ENCODE data around the gene ADAM19.
"Not testable (repeated sequence)": the region's sequence is repeated elsewhere in the genome, so short reads cannot be mapped to it uniquely, and the experiment has no call there.

Gene ADAM19

DNA sequence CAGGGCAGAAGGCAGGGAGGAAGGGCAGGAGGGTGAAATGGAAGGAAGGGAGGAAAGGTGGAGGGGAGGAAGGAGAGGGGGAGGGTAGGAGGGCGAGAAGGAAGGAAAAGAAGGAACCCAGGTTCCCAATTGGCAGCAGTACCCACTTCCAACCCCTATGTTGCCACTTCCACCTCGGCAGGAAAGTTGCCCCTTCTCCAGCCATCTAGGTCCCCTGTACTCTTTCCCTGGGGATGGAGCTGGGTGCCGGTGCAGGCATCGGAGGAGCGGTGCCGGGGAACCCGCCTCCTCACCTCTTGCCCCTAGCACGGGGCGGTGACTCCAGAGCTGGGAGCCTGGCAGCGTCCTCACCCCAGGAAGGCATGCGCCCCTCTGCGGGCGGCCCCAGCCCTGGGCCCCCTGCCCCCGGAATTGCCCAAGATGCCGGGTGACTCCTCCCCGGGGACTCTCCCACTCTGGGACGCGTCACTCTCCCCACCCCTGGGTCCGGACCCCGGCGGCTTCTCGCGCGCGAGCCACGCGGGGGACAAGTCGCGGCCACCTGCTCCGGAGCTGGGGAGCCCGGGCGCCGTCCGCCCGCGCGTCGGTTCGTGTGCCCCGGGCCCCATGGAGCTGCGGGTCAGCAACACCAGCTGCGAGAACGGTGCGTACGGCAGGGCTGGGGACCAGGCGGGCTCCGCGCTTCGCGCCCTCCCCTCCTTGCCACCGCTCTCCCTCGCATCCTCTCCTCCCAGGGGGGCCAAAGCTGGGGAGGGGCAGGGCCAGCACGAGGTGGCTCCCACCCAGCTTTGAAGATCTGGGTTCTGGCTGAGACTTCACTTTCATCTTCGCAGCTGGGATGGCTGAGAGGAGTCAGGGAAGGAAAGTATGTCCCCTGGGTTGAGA is 115.6 kb downstream of the ADAM19 start, which contains the start of gene NIPAL4:
NIPAL4 (plus strand) TSS at position 499 of the 885 bp plus-strand sequence; CDS start at position 607, 108 bp downstream.
- DNase-seq, result peak in 1 of 2 donors; percentile 29

DNA sequence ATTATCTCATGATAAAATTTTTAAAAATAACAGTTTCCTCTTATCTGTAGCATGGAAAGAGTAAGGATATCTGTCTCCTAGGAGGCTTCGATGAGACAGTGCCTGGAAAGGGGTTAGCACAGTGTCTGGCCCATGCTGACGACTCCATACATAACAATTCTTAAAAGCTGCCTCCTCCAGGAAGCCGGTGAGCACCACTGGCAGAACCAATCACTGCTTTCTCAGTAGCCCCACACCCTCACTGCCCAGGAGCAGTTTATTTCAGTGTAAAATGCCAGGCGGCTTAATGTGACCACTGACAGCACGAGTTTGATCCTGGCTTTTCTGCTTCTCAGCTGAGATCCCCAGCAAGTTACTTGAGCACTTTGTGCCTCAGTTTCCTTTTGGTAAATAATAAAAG is 116.7 kb downstream of the ADAM19 start:
- DNase-seq, result no peak

GRCh38 chr5:157457391-157457790 is 118.2 kb downstream of the ADAM19 start:
- no peak for DNase-seq

- no peak for DNase-seq
These were observed 119.3 kb downstream of the ADAM19 start for GRCh38 chr5:157456301-157456700.

- no peak for DNase-seq
These were observed 120.5 kb downstream of the ADAM19 start for GRCh38 chr5:157455057-157455456.

DNA sequence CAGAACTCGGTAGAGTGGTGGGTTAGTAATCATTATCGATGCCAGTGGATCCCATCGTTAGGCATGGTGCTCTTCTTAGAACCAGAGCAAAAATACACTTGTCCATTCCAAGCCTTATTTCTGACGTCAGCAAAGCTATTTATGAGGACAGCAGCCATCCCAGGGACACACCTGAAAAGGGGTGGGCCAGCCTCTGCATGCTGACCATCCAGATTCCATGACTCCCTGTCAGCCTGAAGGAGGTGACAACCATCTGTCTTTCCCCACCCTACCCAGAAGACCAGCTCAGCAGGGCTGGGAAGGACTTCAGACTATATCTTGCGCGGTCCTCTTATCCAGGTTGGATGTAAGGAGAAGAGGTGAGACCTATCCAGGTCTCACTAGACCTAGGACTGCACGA is 121.3 kb downstream of the ADAM19 start:
- no peak for DNase-seq

DNA sequence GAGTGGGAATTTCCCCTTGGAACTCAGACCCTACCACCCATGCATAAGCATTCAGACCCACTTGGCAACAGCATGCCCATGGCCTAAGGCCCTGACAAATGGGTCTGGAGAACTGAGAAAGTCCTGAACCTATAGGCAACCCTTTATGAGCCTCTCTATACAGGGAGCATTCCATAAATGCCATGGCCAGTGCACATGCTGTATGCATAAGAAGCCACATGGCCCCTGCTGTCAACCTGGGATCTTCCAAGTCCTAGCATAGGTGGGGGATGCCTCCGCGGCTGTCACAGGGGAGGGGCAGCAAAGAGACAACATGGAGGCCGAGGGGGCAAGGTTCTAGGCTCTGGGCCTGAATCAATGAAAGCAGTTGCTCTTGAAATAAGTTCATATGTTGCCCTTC is 123.8 kb downstream of the ADAM19 start:
- no peak for DNase-seq

DNA sequence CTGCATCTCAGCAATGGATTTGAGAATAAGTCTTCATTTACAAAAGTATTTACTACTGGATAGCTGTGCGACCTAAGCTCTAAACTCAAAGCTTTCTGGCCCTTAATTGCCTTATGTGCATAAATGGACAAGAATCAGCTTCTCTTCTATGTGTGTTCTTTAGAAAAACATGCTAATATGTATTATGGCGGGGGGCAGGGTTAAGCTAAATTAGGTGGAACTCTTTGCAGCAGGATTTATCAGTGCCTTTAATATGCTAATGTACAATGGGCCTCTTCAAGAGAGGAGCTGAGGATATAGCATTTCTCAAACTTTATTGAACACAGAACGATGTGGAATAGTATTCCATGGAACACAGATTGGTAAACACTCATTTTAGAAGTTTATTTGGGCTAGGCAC is 125.6 kb downstream of the ADAM19 start:
- DNase-seq, result no peak

GRCh38 chr5:157449011-157449723 is 126.4 kb downstream of the ADAM19 start:
- no peak for DNase-seq

DNA sequence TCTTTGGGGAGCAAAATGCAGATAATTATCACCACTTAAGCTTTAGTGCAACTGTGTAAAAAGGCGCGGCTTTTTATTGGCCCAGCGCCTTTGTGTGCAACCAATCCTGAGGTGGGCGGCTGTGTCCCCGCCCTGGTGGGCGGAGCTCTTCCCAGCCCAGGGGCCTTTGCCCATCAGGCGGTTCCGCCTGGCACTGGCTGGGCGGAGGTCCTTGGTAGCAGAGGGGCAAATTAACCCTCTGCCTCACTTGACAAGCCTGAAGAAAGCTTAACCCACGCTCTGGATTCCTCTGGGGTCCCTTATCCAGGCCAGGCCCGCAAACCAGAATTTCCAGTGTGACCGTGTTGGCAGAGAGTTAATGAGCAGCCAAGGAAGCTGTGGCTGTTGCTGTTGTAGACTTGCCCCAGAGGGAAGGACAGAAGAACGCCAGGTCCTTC is 128.4 kb downstream of the ADAM19 start:
- no peak for DNase-seq

GRCh38 chr5:157446412-157446935 is 129.1 kb downstream of the ADAM19 start:
- DNase-seq, result no peak

- DNase-seq, result no peak
These were observed 129.7 kb downstream of the ADAM19 start for GRCh38 chr5:157445745-157446411.

DNA sequence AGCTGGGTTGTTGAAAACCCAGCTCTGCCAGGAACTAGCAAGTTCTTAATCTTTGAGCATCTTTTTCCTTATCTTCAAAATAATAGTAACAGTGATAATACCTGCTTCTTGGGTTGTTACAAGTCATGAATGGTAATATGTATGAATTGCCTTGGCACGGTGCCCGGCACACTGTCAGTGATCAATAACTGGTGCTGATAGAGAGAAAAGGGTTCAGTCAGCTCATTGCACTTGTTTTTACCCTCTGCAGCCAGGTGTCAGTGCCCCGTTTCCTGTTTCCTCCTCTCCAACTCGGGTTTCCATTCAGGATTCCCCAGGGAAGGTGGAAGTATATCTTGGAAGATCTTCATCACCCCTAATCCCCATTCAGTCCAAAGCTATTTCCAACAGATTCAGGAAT is 131.4 kb downstream of the ADAM19 start:
- no peak for DNase-seq

GRCh38 chr5:157443041-157443549 is 132.5 kb downstream of the ADAM19 start:
- DNase-seq, result no peak

- no peak for DNase-seq
These were observed 141.5 kb downstream of the ADAM19 start for GRCh38 chr5:157434096-157434495.

DNA sequence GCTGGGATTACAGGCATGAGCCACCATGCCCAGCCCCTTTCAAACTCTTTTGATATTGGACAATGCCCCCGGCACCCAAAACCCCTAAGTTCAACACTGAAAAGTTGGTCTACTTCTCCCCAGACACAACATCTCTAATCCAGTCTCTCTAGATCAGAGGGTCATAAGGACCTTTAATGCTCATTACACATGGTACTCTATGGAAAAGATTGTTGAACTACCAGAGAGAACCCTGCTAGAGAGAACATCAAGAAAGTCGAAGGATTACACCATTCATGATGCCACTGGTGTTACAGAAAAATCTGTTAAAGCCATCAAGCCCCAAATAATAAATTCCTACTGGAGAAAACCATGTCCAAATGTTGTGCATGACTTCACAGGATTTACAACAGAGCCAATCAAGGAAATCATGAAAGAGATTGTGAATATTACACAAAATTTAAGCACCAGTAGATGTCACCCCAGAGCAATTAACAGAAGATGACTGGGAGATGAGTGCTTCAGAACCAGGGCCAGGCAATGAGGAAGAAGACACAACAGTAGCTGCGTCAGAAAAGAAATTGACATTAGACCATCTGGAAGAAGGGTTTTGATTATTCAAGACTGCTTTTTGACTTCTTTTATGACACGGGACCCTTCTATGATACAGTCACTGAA is 143.9 kb downstream of the ADAM19 start:
- peak; percentile 59 to 88 for DNase-seq

DNA sequence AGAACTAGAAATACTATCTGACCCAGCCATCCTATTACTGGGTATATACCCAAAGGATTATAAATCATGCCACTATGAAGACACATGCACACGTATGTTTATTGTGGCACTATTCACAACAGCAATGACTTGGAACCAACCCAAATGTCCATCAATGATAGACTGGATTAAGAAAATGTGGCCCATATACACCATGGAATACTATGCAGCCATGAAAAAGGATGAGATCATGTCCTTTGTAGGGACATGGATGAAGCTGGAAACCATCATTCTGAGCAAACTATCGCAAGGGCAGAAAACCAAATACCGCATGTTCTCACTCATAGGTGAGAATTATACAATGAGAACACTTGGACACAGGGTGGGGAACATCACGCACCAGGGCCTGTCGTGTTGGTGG is 145.7 kb downstream of the ADAM19 start:
- DNase-seq, result not testable (repeated sequence)

Data from inflammatory macrophage treated with lipopolysaccharide for 1 hour (primary cell).